Measurements from ENCODE around the gene GIPC3. TPM values are rescaled to one million over a fixed set of nuclear protein-coding genes. Genes with fewer than 3 reads are reported as not detected.

Gene GIPC3
- total and polyA plus RNA-seq, 5 donors, result 0.89 to 2.1 (median 1.2) TPM

GRCh38 chr19:3606174-3606689, 21.0 kb downstream of the GIPC3 start:
- DNase-seq, result peak in 2 of 3 donors; percentile 77 to 78
- H3K4me1 ChIP-seq (ENCODE audit: control insufficient read depth, insufficient read depth, low read length), result peaks cover 3% of the 10 kb centered on the region
- 10% methylated on average over 35 of the region's 35 CpGs for WGBS
- H3K9me3 ChIP-seq (ENCODE audit: control insufficient read depth, low read length), result no peaks in the 10 kb centered on the region
- H3K27me3 ChIP-seq (ENCODE audit: control insufficient read depth, insufficient read depth), result no peaks in the 10 kb centered on the region
- ATAC-seq, result peak; percentile 7 to 8
- peak overlapping the region; percentile 71 for H3K4me3 ChIP-seq (ENCODE audit: low read length)
- intact Hi-C loops (cut with DNase I), result no loop called here
- H3K27ac ChIP-seq (ENCODE audit: low read length), result peak overlapping the region; percentile 2

GRCh38 chr19:3606690-3607289, 21.5 kb downstream of the GIPC3 start, which contains the start of gene TBXA2R:
TBXA2R (minus strand) TSS chr19:3606875; CDS start chr19:3600634, 6,241 bp downstream.
- ATAC-seq, result peak; percentile 69 to 76
- 2% methylated on average over 46 of the region's 46 CpGs for WGBS
- H3K27ac ChIP-seq (ENCODE audit: low read length), result peak within 1 kb of the TSS; percentile 60
- peaks cover 3% of the 10 kb centered on the region for H3K4me1 ChIP-seq (ENCODE audit: control insufficient read depth, insufficient read depth, low read length)
- intact Hi-C loops (cut with DNase I), result no loop called here
- peak within 1 kb of the TSS; percentile 71 for H3K4me3 ChIP-seq (ENCODE audit: low read length)
- H3K9me3 ChIP-seq (ENCODE audit: control insufficient read depth, low read length), result no peaks in the 10 kb centered on the region
- peak; percentile 83 to 95 (median 94) for DNase-seq
- no peaks in the 10 kb centered on the region for H3K27me3 ChIP-seq (ENCODE audit: control insufficient read depth, insufficient read depth)

GRCh38 chr19:3607303-3608078, 22.2 kb downstream of the GIPC3 start:
- H3K9me3 ChIP-seq (ENCODE audit: control insufficient read depth, low read length), result no peaks in the 10 kb centered on the region
- H3K27ac ChIP-seq (ENCODE audit: low read length), result peak overlapping the region; percentile 60
- no peaks in the 10 kb centered on the region for H3K27me3 ChIP-seq (ENCODE audit: control insufficient read depth, insufficient read depth)
- WGBS, result 20% methylated on average over 22 of the region's 22 CpGs
- DNase-seq (peak; percentile 74 to 88 (median 88)), ATAC-seq (peak; percentile 50 to 81)
- intact Hi-C loops (cut with DNase I), result no loop called here
- H3K4me3 ChIP-seq (ENCODE audit: low read length), result peak overlapping the region; percentile 71
- peaks cover 3% of the 10 kb centered on the region for H3K4me1 ChIP-seq (ENCODE audit: control insufficient read depth, insufficient read depth, low read length)

GRCh38 chr19:3608079-3608641, 22.9 kb downstream of the GIPC3 start:
- DNase-seq, result no peak
- Histone ChIP-seq H3K9me3 (ENCODE audit: control insufficient read depth, low read length) (no peaks in the 10 kb centered on the region), H3K27me3 (ENCODE audit: control insufficient read depth, insufficient read depth) (no peaks in the 10 kb centered on the region), H3K27ac (ENCODE audit: low read length) (peak overlapping the region; percentile 53), H3K4me3 (ENCODE audit: low read length) (no peak overlapping the region), H3K4me1 (ENCODE audit: control insufficient read depth, insufficient read depth, low read length) (peaks cover 3% of the 10 kb centered on the region)
- no peak for ATAC-seq
- 33% methylated on average over 3 of the region's 3 CpGs for WGBS
- intact Hi-C loops (cut with DNase I), result no loop called here

- WGBS, result 39% methylated on average over 21 of the region's 21 CpGs
- DNase-seq (peak; percentile 11 to 84 (median 80)), ATAC-seq (peak; percentile 3 to 21)
- peaks cover 3% of the 10 kb centered on the region for H3K4me1 ChIP-seq (ENCODE audit: control insufficient read depth, insufficient read depth, low read length)
- no peaks in the 10 kb centered on the region for H3K9me3 ChIP-seq (ENCODE audit: control insufficient read depth, low read length)
- H3K27ac ChIP-seq (ENCODE audit: low read length), result peak overlapping the region; percentile 37
- intact Hi-C loops (cut with DNase I), result no loop called here
- no peak overlapping the region for H3K4me3 ChIP-seq (ENCODE audit: low read length)
- H3K27me3 ChIP-seq (ENCODE audit: control insufficient read depth, insufficient read depth), result no peaks in the 10 kb centered on the region
Observed at GRCh38 chr19:3608750-3609322, 23.6 kb downstream of the GIPC3 start.

GRCh38 chr19:3609779-3610719, 24.8 kb downstream of the GIPC3 start:
- H3K4me1 ChIP-seq (ENCODE audit: control insufficient read depth, insufficient read depth, low read length), result peaks cover 3% of the 10 kb centered on the region
- intact Hi-C loops (cut with DNase I), result loop anchor here in 1 of 4 donors (10.0 kb wide), 2 partner anchors 65 to 305 kb away; no protein-coding TSS in a partner anchor
- H3K4me3 ChIP-seq (ENCODE audit: low read length), result no peak overlapping the region
- WGBS, result 67% methylated on average over 24 of the region's 24 CpGs
- no peaks in the 10 kb centered on the region for H3K27me3 ChIP-seq (ENCODE audit: control insufficient read depth, insufficient read depth)
- DNase-seq (peak; percentile 17 to 56 (median 55)), ATAC-seq (no peak)
- peak overlapping the region; percentile 11 for H3K27ac ChIP-seq (ENCODE audit: low read length)
- H3K9me3 ChIP-seq (ENCODE audit: control insufficient read depth, low read length), result no peaks in the 10 kb centered on the region

GRCh38 chr19:3610745-3611717, 25.8 kb downstream of the GIPC3 start:
- 83% methylated on average over 41 of the region's 41 CpGs for WGBS
- no peak for ATAC-seq
- no peaks in the 10 kb centered on the region for H3K27me3 ChIP-seq (ENCODE audit: control insufficient read depth, insufficient read depth)
- no peak overlapping the region for H3K4me3 ChIP-seq (ENCODE audit: low read length)
- peaks cover 3% of the 10 kb centered on the region for H3K4me1 ChIP-seq (ENCODE audit: control insufficient read depth, insufficient read depth, low read length)
- intact Hi-C loops (cut with DNase I), result loop anchor here in 1 of 4 donors (10.0 kb wide), 2 partner anchors 66 to 306 kb away; no protein-coding TSS in a partner anchor
- H3K27ac ChIP-seq (ENCODE audit: low read length), result no peak overlapping the region
- peak; percentile 18 to 60 (median 44) for DNase-seq
- H3K9me3 ChIP-seq (ENCODE audit: control insufficient read depth, low read length), result no peaks in the 10 kb centered on the region

- intact Hi-C loops (cut with DNase I), result loop anchor here in 1 of 4 donors (10.0 kb wide), 2 partner anchors 67 to 307 kb away; no protein-coding TSS in a partner anchor
- WGBS, result 93% methylated on average over 36 of the region's 36 CpGs
- Histone ChIP-seq H3K4me3 (ENCODE audit: low read length) (no peak overlapping the region), H3K9me3 (ENCODE audit: control insufficient read depth, low read length) (no peaks in the 10 kb centered on the region), H3K27ac (ENCODE audit: low read length) (no peak overlapping the region), H3K4me1 (ENCODE audit: control insufficient read depth, insufficient read depth, low read length) (peaks cover 3% of the 10 kb centered on the region), H3K27me3 (ENCODE audit: control insufficient read depth, insufficient read depth) (no peaks in the 10 kb centered on the region)
- peak; percentile 13 to 59 (median 53) for DNase-seq
- no peak for ATAC-seq
Observed at GRCh38 chr19:3611841-3612240, 26.6 kb downstream of the GIPC3 start.

GRCh38 chr19:3612330-3612729, 27.1 kb downstream of the GIPC3 start:
- peak in 2 of 3 donors; percentile 19 to 61 for DNase-seq
- no peaks in the 10 kb centered on the region for H3K27me3 ChIP-seq (ENCODE audit: control insufficient read depth, insufficient read depth)
- no peak overlapping the region for H3K27ac ChIP-seq (ENCODE audit: low read length)
- intact Hi-C loops (cut with DNase I), result loop anchor here in 1 of 4 donors (10.0 kb wide), 2 partner anchors 68 to 308 kb away; no protein-coding TSS in a partner anchor
- no peak overlapping the region for H3K4me3 ChIP-seq (ENCODE audit: low read length)
- no peak for ATAC-seq
- WGBS, result 96% methylated on average over 33 of the region's 33 CpGs
- no peaks in the 10 kb centered on the region for H3K9me3 ChIP-seq (ENCODE audit: control insufficient read depth, low read length)
- H3K4me1 ChIP-seq (ENCODE audit: control insufficient read depth, insufficient read depth, low read length), result peaks cover 3% of the 10 kb centered on the region

Data from right cardiac atrium (tissue), 5 donors.